Measurements from ENCODE around the gene SEC16A.

The SEC16A gene

DNA sequence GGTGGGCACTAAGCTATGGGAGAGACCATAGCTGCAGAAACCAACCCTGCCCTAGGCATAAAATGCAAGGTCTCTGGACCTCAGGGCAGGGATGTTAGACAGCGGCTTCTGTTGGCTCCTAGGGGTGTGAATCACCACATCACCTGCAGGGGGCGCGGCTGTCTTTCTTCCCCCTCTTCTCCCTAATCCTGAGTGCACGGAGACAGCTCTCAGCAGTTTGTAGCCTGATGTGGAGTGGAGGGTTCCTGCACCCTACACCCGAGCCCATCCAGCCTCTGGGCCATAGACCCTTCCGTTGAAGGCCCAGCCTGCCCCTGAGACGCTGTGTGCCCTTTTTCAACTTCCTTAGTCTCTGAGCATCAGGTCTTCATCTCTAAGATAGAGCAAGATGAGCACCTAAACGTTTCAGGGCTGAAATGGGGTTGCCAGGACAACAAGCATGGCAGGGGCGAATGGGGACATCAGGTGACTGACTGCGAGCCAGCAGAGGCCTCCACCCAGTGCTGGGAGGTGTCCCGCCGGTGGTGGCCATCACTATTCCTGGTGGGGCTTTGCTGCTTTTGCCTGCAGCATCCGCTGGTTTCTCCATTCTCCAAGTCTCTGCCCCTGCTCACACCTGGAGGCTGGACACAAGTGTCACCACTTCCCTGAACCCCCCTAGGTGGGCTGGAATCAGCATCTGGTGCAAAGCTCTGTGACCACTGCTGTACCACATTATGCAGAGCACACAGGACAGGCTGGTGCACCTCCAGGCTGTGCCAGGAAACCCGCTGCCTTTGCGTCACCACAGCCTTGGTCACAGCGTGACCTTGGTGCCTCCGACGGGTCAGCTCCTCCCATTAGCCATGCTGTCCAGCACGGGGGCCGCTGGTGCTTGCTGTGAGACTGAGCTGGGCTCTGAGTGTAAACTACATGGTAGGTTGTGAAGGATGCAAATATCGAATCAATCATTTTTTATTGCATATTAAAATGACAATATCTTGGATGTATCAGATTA is 2.5 kb upstream of the SEC16A start:
- no peak for DNase-seq

DNA sequence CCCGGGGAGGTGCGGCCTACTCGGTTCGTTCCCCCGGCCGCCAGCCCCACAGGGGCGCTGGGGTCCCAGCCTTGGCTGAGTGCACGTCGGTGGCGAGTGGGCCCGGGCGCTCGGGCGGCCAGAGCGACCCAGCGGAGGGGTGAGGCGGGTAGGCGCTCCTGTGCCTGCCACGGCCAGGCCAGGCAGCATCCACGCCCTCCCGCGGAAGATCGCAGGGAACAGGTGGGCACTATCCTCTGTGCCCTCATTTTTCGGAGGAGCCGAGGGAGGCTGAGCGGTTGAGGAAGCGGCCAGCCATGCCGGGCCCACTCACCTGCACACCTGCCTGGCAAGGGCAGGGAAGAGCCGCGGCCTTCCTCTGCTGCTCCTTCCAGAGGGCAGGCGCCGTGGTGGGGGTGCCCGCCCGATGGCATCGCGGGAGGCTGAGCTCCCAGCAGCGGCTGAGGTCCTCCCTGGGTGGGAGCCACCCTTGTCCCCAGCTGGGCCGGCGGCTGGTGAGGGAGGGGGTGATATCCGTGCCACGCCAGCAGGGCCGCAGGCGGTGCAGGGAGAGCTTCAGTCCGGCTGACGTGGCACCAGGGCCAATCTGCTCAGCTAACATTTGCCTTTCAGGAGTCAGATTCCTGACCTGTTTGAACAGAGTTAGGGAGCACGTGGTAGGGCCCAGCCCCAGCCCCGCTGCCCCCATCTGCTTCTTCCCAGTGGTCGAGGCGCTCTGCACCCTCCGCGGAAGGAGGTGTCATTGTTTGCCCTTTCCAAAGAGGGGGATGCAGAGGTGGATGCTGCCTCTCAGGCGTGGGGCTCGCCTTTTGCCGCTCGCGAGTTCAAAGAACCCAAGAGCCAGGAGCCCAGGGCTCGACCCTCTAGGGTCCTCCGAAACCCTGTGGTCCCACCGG is 1.6 kb upstream of the SEC16A start:
- no peak for DNase-seq

DNA sequence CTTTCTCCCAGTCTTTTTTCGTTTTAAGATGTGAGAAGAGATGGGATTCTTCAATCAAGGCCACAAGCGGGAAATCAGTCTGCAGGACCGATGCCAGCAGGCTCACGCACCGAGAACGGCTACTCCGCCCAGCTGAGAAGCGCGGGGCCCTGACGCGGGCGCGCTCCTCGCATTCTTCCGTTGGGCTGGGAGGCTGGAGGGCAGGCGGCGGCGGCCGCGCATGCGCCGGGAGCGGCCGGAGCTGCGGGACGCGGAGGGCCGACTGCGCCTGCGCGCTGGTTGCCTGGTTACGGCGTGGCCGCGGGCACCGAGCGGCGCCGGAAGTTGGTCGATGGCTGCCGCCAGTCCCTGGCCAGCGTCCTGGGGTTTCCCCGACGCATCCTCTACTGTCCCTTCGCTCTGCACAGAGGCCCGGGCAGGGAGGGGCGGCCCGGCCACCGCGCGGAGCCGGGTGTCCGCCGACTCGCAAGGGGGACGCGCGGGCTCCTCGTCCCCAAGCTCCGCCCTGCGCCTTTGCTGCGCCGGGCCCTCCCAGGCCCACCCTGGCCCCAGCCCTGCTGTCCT is 831 bp upstream of the SEC16A start:
- DNase-seq, result peak; percentile 76

DNA sequence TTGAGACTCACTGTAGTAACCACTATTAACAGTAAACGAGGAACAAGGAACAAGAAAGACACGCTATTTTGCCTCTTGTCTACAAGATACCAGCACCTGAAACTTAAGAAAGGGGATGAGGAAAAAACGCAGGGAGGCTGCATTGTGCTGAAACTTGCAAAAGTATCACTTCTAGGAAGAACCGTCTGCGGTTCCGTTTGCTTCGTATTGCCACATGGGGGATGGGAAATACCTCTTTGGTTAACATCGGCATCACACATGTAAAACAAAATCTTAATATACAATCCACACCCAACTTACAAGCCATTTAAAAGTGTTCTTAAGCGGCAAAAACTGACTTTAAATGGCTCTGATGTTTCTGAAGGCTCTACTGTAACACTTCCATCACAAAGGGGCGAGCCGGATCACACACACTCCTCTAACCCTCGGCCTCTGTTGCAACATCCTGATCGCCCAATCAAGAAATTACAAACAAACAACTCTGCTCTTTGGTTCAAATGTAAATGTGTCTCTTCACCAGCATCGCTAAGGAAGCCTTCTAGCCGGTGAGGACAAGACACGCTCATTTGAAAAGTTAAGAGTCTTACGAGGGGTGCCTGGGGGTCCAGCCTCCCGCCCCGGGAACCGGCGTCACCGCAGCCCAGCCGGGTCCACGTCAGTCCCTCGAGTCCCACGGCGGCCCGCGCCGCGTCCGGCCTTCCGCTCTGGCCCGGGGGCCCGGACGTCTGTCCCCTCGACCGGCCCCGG is 621 bp downstream of the SEC16A start:
- no peak for DNase-seq

DNA sequence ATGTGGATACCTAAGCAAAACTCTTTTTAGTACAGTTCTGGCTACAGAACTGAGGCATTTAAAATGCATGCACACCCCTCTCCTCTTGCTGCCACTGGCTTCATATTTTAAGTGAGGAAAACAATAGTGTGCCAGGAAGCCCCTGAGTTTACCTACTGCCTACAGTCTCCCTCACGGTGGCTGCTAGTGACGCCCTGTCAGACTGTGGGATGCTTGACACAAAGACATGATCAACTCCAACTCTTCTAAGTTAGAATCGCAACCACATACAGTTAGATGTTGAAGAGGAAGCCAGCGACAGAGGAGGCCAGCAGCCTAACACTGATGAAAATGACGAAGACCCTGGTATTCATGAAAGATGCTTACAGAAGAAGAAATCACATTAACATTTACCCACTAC is 1.3 kb downstream of the SEC16A start:
- no peak for DNase-seq

DNA sequence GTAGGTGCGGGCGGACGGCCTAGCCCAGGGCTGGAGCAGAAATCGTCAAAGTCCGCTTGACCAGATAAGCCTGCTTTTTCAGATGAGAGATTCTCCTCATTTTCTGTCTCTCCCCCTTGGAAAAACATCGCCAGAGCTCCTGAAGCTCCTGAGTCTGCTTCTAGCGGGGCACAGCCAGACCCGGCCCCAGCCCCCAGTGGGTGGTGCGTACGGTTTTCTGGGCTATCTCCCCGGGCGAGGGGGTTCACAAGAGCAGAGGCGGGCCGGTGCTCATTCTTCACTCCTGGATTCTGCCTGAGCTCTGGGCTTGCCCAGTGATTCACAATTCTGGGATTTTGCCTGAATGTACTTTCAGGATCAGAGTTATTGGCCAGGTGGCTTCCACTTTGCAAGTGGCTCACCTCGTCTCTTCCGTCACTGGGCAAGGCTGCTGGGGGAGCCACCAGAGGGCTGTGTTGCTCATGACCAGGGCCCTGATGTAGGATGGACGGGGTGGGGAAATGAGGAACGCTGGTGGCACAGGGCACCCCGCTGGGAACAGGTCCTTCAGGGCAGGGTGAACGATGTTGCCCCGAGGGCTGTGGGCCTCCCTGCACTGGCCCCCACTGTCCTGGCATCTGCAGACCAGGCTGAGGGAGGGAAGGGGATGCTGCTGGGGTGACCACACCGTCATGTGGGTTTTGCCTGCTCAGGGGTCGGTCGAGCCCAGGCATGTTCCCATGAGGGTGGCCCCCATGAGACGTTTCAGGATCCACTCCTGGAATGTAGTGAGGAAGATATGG is 6.3 kb downstream of the SEC16A start:
- no peak for DNase-seq

DNA sequence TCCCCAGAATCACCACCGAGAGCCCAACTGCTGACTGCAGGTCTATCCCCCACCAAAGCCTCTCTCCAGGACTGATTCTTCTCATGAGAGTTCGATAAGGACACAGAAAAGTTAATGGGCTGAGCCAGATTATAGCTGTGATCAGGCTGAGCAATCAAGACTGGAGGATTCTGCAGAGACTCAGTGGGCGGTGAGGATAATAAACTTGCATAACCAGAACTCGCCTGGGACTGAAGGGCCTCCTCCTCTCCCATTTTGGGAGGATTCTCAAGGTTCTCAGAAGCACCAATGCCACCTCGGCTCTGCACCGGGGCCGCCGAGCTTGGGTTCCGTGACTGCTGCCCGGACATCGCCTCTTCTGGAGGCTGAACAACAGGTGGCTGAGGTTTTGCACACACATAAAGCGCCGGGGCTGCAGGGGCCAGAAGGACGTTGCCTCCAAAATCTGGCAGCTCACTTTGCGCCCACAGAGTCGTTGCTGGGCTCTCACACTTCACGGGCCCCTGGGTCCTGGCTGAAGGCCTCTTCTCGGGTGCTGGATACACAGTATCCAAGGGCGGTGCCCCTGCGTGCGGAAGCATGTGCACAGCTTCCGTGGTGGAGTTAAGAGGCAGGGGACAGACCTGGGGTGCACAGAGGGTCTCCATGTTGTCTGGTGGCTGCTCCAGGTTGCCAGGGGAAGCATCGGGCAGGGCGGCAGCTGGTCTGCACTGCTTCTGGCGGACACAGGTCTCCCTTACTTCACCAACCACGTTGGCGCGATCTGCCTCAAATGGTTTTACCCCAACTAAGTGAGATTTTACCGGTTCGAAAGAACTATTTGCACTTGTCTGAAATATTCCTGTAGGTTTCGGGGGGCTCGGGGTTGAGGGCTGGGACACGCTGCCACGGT is 7.6 kb downstream of the SEC16A start:
- no peak for DNase-seq

DNA sequence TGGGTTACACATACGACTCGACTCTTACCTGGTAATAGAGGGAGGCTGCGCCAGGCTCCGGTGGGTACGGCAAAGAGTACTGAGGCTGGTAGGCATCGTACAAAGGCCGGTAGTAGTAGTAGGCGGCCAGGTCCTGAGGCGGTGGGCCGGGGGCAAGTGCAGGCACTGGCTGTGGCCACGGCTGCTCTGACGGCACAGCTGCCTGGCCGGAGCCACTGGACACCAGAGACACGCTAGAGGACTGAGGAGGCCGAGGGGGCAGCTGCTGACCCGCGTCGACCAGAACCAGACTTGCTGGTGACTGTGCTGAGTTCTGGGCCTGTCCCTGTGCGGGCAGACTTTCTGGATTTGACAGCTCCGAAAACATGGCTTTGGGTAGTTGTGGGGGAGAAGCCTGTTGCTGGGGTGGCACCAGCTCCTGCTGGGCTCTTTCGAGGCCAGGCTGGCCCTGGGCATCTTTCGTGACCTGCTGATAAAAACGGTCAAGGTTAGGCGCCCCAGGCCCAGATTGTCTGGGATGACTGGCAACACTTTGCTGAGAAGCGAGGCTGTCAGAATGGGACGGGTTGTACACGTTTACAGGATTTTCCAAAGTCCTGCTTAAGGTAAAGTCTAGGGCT is 8.7 kb downstream of the SEC16A start:
- DNase-seq, result no peak

DNA sequence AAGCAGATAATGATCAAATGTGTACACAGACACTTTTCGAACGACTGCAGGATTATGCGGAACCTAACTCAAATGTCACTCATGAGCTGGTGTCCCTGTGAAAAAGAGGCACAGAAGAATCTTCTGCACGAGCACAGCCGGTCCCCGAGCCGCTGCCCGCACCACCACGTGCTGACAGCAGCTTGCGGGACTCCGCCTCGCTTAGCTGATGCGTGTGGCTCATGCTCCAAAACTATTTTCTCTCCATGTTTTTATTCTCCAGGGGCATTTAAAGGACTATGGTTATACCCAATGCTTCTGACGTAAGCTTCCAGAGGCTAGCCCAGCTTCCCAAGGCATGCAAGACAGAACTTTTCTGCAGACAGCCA is 9.5 kb downstream of the SEC16A start:
- no peak for DNase-seq

DNA sequence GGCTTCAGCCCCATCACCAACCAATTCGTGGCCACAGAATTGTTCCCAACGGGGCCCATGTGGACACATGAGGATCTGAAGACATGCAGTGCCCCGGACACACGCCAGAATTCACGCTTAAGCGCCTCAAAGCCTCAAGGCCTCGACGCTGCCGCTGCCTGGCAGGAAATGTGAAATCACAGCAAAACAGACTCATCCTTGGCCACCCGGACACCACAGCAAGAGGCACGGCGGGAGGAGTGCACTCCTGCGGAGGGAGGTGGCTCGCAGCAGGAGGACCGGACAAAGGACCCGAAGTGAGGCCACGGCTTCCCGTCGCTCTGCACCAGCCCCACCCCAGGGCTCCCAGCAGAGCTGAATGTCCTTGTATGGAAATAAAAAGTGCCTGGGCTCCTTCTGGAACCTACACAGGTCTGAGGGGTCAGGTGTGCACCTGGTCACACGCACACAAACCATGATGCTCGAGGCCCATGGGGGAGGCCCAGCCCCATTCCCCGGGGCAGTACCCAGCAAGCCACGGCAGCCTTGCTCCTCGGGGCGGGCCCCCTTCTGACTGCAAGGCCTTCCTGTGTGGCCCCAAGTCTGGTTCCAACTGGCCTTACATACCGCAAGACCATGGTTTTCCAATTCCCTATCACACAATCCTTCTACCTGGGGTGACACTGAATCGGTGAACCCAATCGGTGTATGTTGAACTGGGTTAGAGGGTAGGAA is 10.0 kb downstream of the SEC16A start:
- no peak for DNase-seq

DNA sequence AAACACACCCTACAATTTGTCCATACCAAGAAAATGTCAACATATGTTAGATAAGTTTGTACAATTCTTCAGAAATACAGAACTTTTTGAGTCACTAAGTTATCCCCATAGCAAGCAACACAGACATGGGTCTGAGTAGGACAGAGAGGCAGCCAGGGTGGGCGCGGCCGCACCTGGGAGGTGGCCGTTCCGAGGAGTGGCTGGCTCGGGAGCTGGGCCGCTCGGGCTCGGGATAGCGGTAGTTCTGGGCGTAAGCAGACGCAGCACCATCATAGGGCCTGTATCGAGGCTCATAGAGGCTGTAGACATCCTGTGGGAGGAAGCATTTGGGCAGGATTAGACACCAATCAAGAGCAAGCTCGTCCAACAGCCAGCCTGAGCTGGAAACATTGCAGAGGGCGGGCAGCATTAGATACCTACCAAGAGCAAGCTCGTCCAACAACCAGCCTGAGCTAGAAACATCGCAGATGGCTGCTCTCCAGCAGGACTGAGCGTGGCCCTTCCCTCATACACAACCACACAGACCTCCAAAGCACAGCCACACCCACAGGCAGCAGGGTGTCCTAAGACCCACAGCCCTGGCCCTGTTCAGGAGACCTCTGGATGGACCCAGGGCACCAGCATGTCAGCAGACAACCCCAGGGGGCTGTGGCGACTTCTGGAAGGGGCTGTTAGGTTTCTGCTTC is 10.9 kb downstream of the SEC16A start:
- DNase-seq, result no peak

DNA sequence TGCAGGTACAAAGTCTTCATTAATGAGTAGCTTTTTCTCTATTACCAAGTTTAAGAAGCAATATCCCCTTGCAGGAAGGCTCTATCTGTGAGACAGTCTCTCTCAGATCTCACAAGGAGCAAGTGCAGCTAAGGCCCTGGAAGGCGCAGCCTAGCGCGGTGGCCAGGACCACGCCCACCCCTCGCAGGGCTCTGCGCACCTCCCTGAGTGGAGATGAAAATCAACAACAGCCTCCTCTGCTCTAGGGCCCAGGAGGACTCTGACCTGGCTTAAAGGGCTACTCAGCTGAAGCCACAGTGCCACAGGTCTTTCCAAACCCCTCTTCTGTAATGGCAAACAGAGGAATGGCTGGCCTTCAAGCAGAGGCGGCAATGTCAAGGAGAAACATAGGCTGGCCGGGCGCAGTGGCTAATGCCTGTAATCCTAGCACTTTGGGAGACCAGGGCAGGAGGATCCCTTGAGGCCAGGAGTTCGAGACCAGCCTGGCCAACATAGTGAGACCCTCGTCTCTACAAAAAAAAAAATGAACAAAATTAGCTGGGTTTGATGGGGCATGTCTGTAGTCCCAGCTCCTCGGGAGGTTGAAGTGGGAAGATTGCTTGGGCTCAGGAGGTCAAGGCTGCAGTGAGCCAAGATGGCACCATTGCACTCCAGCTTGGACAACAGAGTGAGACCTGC is 11.9 kb downstream of the SEC16A start:
- DNase-seq, result no peak

DNA sequence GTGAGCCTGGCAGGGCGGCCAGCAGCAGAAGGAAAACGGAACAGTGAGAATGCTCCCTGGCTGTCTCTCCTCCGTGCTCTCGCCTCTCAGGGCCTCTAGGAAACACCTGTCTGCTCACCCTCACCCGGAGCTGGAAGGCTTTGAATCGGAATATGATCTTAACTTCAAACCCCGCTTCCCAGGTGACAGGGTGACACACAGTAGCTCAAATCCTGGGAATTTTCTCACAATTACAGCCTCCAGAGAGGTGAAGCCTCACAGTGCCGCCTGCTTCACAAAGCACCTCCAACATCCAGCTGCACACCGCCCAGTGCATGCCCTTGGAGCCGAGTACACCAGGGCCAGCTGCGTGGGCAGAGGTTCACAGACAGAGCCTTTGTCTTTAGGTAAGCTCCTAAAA is 12.5 kb downstream of the SEC16A start:
- no peak for DNase-seq

DNA sequence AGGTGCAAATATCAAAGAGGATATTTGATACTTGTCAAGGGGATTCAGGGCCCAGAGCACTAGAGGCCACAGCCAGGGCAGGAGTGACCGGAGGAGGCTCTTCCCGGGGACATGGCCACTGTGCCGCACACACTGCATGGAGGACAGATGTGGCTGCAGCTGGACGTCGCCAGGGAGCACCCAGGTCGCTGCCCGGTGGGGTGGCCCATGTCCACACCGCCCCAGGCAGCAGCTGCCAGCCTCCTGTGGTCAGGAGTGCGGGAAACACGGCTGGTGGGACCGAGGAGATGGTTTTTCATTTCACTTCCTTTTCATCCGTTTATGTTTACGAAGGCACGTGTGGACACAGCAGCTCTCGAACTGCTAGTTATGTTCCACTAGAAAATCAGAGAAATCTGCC is 15.1 kb downstream of the SEC16A start:
- DNase-seq, result no peak

DNA sequence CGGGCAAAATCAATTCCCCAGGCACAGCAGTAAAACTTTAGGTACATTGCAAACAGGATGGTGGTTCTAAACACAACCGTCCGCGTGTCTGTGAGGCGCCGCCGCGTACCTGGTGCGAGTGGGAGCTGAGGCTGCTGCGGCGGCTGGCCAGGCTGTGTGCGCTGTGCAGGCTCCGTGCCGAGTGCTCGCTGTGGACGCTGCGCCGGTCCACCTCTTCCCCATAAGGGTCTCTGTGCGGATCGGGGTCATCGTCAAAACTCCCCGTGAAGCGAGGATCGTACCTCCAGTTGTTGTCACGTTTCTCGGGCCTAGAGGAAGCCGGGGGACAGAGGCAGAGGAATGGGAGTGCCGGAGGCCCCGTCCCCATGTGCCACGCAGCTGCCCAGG is 16.7 kb downstream of the SEC16A start:
- DNase-seq, result no peak

DNA sequence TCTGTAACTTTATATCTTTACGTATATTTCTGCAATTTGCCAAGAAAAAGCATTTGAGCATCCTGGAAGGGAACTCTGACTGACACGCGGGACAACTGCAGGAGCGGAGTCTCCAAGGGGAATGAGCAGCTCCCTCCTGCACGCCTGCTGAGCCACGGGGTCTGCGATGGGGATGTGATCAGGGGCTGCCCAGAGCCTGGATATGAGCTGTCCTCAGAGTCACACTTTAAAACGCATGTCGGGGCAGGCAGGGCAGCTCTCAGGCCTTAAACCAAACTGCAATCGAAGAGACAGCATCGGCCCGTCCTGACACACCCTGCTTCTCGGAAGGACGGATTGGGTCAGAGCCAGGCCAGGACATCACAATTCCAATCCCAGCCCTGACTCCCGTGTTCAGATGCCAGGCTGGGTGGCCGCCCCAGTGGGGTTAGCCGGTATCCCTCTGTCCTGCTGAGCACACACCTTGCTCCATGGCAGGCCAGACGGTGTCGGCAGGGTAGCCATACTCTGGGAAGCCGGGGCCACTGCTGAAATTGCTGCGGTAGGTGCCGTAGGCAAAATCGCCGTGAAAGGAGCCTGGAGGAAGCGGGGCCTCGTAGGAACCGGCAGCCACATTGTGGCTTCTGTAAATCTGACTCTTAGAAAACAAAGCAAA is 17.2 kb downstream of the SEC16A start:
- no peak for DNase-seq

DNA sequence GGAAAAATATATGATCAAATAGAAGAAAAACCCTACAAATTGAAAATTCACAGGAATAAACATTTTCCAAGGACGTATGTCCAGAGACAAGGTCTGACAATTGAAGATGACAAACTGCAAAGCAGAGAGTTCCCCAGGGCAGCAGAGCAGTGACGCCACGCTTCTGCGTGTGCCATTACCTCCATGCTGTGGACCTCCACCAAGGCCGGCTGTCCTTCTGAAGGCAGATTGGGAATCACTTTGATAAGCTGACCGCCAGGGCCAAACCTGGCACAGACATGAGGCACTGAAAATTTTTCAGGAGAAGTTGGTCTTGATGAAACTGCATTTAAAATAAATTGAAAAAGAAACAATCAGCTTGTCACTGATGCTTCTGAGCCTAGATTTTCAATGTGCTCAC is 18.6 kb downstream of the SEC16A start:
- no peak for DNase-seq

DNA sequence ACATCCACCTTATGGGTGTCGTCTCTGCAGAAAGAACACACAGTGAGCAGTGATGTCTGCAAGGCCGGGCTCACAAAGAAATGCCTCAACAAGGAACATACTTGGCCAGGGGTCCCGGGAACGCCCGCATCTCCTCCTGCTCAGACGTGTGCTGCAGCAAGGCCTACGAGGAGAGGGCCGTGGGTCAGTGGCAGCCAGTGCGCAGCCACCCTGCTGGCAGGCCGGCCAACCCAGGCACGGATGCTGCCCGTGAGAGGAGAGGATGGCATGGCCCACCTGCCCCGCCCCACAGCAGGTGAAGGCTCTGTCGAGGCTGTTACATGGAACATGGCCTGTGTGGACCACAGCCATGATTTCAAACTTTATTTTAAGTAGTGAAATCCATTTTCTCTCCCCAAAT is 19.3 kb downstream of the SEC16A start:
- no peak for DNase-seq
